Endothelial cell of umbilical vein (primary cell): ENCODE results near the gene GPRIN1. TPM values are rescaled to one million over a fixed set of nuclear protein-coding genes. Genes with fewer than 3 reads are reported as not detected.

Experiments used
- BruUV-seq: library from RNA; stranded (reverse); fragments of 400-500 nt; replicated peaks from 2 replicates; lab custom pipeline; 2021; lab: Mats Ljungman, UMichigan
- CTCF ChIA-PET: fragments of 300-600, 350-600 bp; sonication (Branson Sonifier 250); formaldehyde crosslinking; loops from one replicate; lab custom pipeline; 2021; ENCODE audit warnings: antibody characterized with exemption, inconsistent platforms; lab: Charles Lee
- POLR2A ChIA-PET: fragments of 300-600, 350-600 bp; sonication (Branson Sonifier 250); formaldehyde crosslinking; loops from one replicate; lab custom pipeline; 2021; ENCODE audit warnings: antibody characterized with exemption, inconsistent platforms; lab: Charles Lee
- DNase-seq: peaks from one replicate; pipeline ENCODE4 v3.0.0-alpha.2; 2011; ENCODE audit warnings: low read depth, low spot score
- FAIRE-seq: peaks from 2 replicates; lab custom pipeline; 2011; peaks lifted over from hg19 to GRCh38; lab: Jason Lieb, UNC
- H2AFZ ChIP-seq: 2 replicates; pipeline ENCODE4 v1.6.0; 2012; ENCODE audit warnings: low read depth, low read length, control low read depth, inconsistent platforms
- H3K27ac ChIP-seq: 2 replicates; pipeline ENCODE4 v1.5.1; 2011; ENCODE audit warnings: low read depth, mild to moderate bottlenecking, control low read depth, low read length, moderate library complexity; ENCODE audit not compliant: insufficient read depth
- H3K27me3 ChIP-seq, 2 experiments: 2 replicates each; pipeline versions ENCODE4 v1.6.0 to v1.6.1; 2011; ENCODE audit warnings: low read length in 2 of 2, mixed read lengths in 1 of 2; ENCODE audit not compliant: control insufficient read depth in 2 of 2, insufficient read depth in 2 of 2
- H3K36me3 ChIP-seq, 2 experiments: 2 replicates in 1 of 2; 3 replicates in 1 of 2; pipeline ENCODE4 v1.5.1; 2011; ENCODE audit warnings: low read length in 2 of 2, mild to moderate bottlenecking in 1 of 2, moderate library complexity in 1 of 2; ENCODE audit not compliant: control insufficient read depth in 2 of 2, insufficient read depth in 2 of 2; ENCODE audit errors: extremely low read depth in 1 of 2
- H3K4me1 ChIP-seq: 3 replicates; pipeline ENCODE4 v1.5.1; 2011; ENCODE audit warnings: mild to moderate bottlenecking, low read length; ENCODE audit not compliant: control insufficient read depth, insufficient read depth; ENCODE audit errors: extremely low read depth
- H3K4me2 ChIP-seq: 2 replicates; pipeline ENCODE4 v1.6.1; 2011; ENCODE audit warnings: low read length, control low read depth, mixed read lengths; ENCODE audit not compliant: insufficient read depth
- H3K4me3 ChIP-seq, 3 experiments: fragments of 200-600 bp in 1 of 3; sonication (generic), shearing (Covaris generic) in 1 of 3; replicated peaks in 1 of 3; 2 replicates each; pipeline ENCODE4 v1.5.1; 2011 to 2016; ENCODE audit warnings: control low read depth in 3 of 3, low read length in 3 of 3, mild to moderate bottlenecking in 2 of 3, inconsistent platforms in 1 of 3, low read depth in 1 of 3, moderate library complexity in 1 of 3; ENCODE audit not compliant: insufficient read depth in 1 of 3
- H3K79me2 ChIP-seq: 2 replicates; pipeline ENCODE4 v1.6.0; 2012; ENCODE audit warnings: low read length, inconsistent platforms; ENCODE audit not compliant: control insufficient read depth, insufficient read depth
- H3K9ac ChIP-seq: replicated peaks from 2 replicates; pipeline ENCODE3; 2011; ENCODE audit warnings: low read length, control low read depth; ENCODE audit not compliant: insufficient read depth; ENCODE audit errors: extremely low read depth
- H3K9me1 ChIP-seq: replicated peaks from 3 replicates; pipeline ENCODE4 v1.6.0; 2011; ENCODE audit warnings: mild to moderate bottlenecking, low read length; ENCODE audit not compliant: control insufficient read depth, insufficient read depth; ENCODE audit errors: extremely low read depth
- H3K9me3 ChIP-seq: replicated peaks from 2 replicates; pipeline ENCODE4 v1.5.1; 2012; ENCODE audit warnings: low read length, inconsistent platforms; ENCODE audit not compliant: control insufficient read depth, insufficient read depth
- H4K20me1 ChIP-seq: replicated peaks from 2 replicates; pipeline ENCODE3; 2011; ENCODE audit warnings: mild to moderate bottlenecking, low read length; ENCODE audit not compliant: control insufficient read depth, insufficient read depth; ENCODE audit errors: extremely low read depth
- CTCF ChIP-seq, 2 donors: IDR thresholded peaks; 1 replicate in 1 of 2; 2 replicates in 1 of 2; pipeline ENCODE4 v1.5.1; 2011; ENCODE audit warnings: low read length in 2 of 2, mild to moderate bottlenecking in 2 of 2, moderate library complexity in 2 of 2, control low read depth in 1 of 2, inconsistent platforms in 1 of 2, low read depth in 1 of 2; ENCODE audit not compliant: insufficient read depth in 1 of 2; ENCODE audit errors: extremely low read depth in 1 of 2
- EZH2 ChIP-seq: IDR thresholded peaks from 2 replicates; pipeline ENCODE4 v1.6.1; 2012; ENCODE audit warnings: borderline replicate concordance, low read depth, mild to moderate bottlenecking, moderate library complexity, low read length, inconsistent platforms; ENCODE audit not compliant: severe bottlenecking
- JUN ChIP-seq: IDR thresholded peaks from 2 replicates; pipeline ENCODE4 v1.6.1; 2011; ENCODE audit warnings: borderline replicate concordance, low read depth; ENCODE audit not compliant: insufficient read length, insufficient read depth
- POLR2A ChIP-seq: IDR thresholded peaks from 2 replicates; pipeline ENCODE4 v1.6.1; 2012; ENCODE audit warnings: low read depth, mild to moderate bottlenecking, control low read depth, low read length
- dilution Hi-C: fragments of 300-500 bp; cut with MboI; formaldehyde crosslinking; loops from one replicate; pipeline ENCODE4 v1.15.0; 2019; ENCODE audit warnings: low sequenced_read_pairs; ENCODE audit not compliant: extremely low pct_ligation_motif_present
- intact Hi-C: fragments of 100-400 bp; cut with micrococcal nuclease; formaldehyde crosslinking; loops from one replicate; pipeline ENCODE4 v1.10.0; 2022
- polyA plus RNA-seq, 4 experiments: library from polyadenylated mRNA; depleted of rRNA in 3 of 4; stranded (reverse) in 3 of 4; unstranded in 1 of 4; fragments of >200 nt; gene quantifications; 2 replicates each; pipeline versions ENCODE4 v1.2.1 to v1.2.3, GENCODE V29; 2011 to 2012; ENCODE audit warnings: missing spikeins in 1 of 4
- total RNA-seq: library from RNA; stranded (reverse); gene quantifications from 2 replicates; pipeline ENCODE4 v1.2.3, GENCODE V29; 2021
- TF ChIP-seq, protein P1 (sequence below): IDR thresholded peaks from 2 replicates; pipeline ENCODE4 v1.6.1; 2011; ENCODE audit not compliant: insufficient read depth, insufficient read length

The GPRIN1 gene
- total and polyA plus RNA-seq, 2 donors (not counting 3 experiments of a cell fraction or from before 2014, with no cell fraction given) = 2.4 to 10.4 TPM

GRCh38 chr5:176612855-176613254 is 2.9 kb upstream of the GPRIN1 start:
- Histone ChIP-seq H3K9me3 (no peaks in the 10 kb centered on the region), H3K79me2 (no peaks in the 10 kb centered on the region), H3K9ac (no peak overlapping the region), H3K27ac (no peak overlapping the region), H3K4me3 (no peak overlapping the region), H3K4me1 (peaks cover 16% of the 10 kb centered on the region), H3K36me3 (no peaks in the 10 kb centered on the region), H2AFZ (no peak overlapping the region), H4K20me1 (no peaks in the 10 kb centered on the region), H3K27me3 (peaks cover 0 to 2% of the 10 kb centered on the region in 2 experiments), H3K4me2 (no peak overlapping the region), H3K9me1 (no peaks in the 10 kb centered on the region)
- dilution Hi-C loops = no loop called here
- no peak for DNase-seq
- CTCF ChIA-PET = interaction anchor here (1.3 kb wide), 1 partner anchor 75 kb away, joined by 3 read pairs; no protein-coding TSS in a partner anchor
- TF ChIP-seq CTCF (IDR thresholded peaks at IDR 0.05; ENCODE audit: extremely low read depth in 1 of 2, insufficient read depth in 1 of 2, low read depth in 1 of 2, low read length in 2 of 2) = no peak
- BruUV-seq = no TSS peak
- intact Hi-C loops = loop anchor here (10.0 kb wide), 1 partner anchor 168 kb away; the partner anchor contains the start of gene FAF2
- POLR2A ChIA-PET = no interaction called here
- no peak for FAIRE-seq

DNA sequence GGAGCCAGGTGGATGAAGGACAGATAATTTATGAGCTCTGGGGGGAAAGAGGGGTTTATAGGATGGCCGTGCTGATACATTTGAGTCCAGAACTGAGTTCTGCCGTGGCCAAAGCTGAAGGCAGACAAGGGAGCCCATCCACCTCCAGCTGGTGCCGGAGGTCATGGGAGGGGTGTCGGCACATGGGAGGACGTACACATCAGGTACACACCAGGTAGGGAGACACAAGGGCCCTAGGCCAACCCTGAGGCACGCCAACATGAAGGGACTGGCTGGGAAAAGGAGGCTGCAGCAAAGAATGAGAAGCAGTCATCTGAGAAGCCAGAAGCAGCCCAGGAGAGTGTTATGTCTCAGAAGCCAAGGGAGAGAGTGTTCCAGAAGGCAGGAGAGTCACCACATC is 2.1 kb upstream of the GPRIN1 start:
- TF ChIP-seq POLR2A (no peak), JUN (no peak), CTCF (IDR thresholded peaks at IDR 0.05; ENCODE audit: extremely low read depth in 1 of 2, insufficient read depth in 1 of 2, low read depth in 1 of 2, low read length in 2 of 2) (no peak), EZH2 (no peak)
- TF ChIP-seq, protein P1, sequence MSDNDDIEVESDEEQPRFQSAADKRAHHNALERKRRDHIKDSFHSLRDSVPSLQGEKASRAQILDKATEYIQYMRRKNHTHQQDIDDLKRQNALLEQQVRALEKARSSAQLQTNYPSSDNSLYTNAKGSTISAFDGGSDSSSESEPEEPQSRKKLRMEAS = no peak
- H3K9me3 ChIP-seq = no peaks in the 10 kb centered on the region

More for the DNA sequence above, 2.1 kb upstream of the GPRIN1 start:
- no peak overlapping the region for H2AFZ ChIP-seq
- peaks cover 16% of the 10 kb centered on the region for H3K4me1 ChIP-seq
- intact Hi-C loops (loop anchor here (10.0 kb wide), 1 partner anchor 167 kb away; the partner anchor contains the start of gene FAF2), dilution Hi-C loops (no loop called here)
- no peaks in the 10 kb centered on the region for H3K36me3 ChIP-seq
- ChIA-PET CTCF (interaction anchor here (1.0 kb wide), 1 partner anchor 10 kb away, joined by 5 read pairs; no protein-coding TSS in a partner anchor), POLR2A (interaction anchor here (0.6 kb wide), 1 partner anchor 160 kb away, joined by 5 read pairs; no protein-coding TSS in a partner anchor)
- no peaks in the 10 kb centered on the region for H4K20me1 ChIP-seq
- no peak overlapping the region for H3K4me2 ChIP-seq
- no peaks in the 10 kb centered on the region for H3K79me2 ChIP-seq
- no peak overlapping the region for H3K9ac ChIP-seq
- no peak overlapping the region for H3K27ac ChIP-seq
- DNase-seq = no peak
- FAIRE-seq = no peak
- no TSS peak for BruUV-seq
- no peaks in the 10 kb centered on the region for H3K9me1 ChIP-seq
- no peak overlapping the region for H3K4me3 ChIP-seq
- no peaks in the 10 kb centered on the region for H3K27me3 ChIP-seq
